Stimulated activated CD4-positive, alpha-beta T cell treated with anti-CD3 and anti-CD28 coated beads, Interleukin-15, amount 100 ng/mL, for 48 hours (primary cell): ENCODE measurements around the gene PIAS4.
A peak's percentile ranks its signal among the peaks of the same experiment; 100 is the strongest.
"Not testable (repeated sequence)": the region's sequence is repeated elsewhere in the genome, so short reads cannot be mapped to it uniquely, and the experiment has no call there.

ENCODE experiments used
- DNase-seq, 2 donors: peaks; one replicate each; pipeline ENCODE4 v3.0.0-alpha.2; 2020; ENCODE audit warnings: low read depth in 2 of 2

Gene PIAS4

GRCh38 chr19:4007021-4007835 lies at the start of gene PIAS4:
TSS of gene PIAS4 (plus strand) at chr19:4007736. CDS start at chr19:4007761, 25 bp downstream.
- peak; percentile 86 to 97 for DNase-seq

- DNase-seq: no peak
These were observed 48.4 kb upstream of the PIAS4 start for GRCh38 chr19:3958836-3959765.

GRCh38 chr19:3959766-3960131 lies 47.8 kb upstream of the PIAS4 start:
- no peak for DNase-seq

- no peak for DNase-seq
These were observed 46.5 kb upstream of the PIAS4 start for GRCh38 chr19:3961007-3961406.

GRCh38 chr19:3963458-3964255 lies 43.9 kb upstream of the PIAS4 start:
- no peak for DNase-seq

- DNase-seq: no peak
These were observed 43.0 kb upstream of the PIAS4 start for GRCh38 chr19:3964256-3965194.

- no peak for DNase-seq
These were observed 41.2 kb upstream of the PIAS4 start for GRCh38 chr19:3966051-3967017.

GRCh38 chr19:3967983-3968382 lies 39.6 kb upstream of the PIAS4 start:
- DNase-seq: not testable (repeated sequence)

- no peak for DNase-seq
These were observed 38.7 kb upstream of the PIAS4 start for GRCh38 chr19:3968556-3969434.

GRCh38 chr19:3969435-3970312 lies 37.9 kb upstream of the PIAS4 start:
- DNase-seq: no peak

GRCh38 chr19:3970313-3970807 lies 37.2 kb upstream of the PIAS4 start:
- no peak for DNase-seq

GRCh38 chr19:3970808-3971598 lies 36.5 kb upstream of the PIAS4 start, which contains the start of gene DAPK3:
TSS of gene DAPK3 (minus strand) at chr19:3971099. CDS start at chr19:3969735, 1,364 bp downstream.
- peak; percentile 91 to 95 for DNase-seq

- no peak for DNase-seq
These were observed 32.4 kb upstream of the PIAS4 start for GRCh38 chr19:3975144-3975543.

GRCh38 chr19:3975637-3976087 lies 31.9 kb upstream of the PIAS4 start:
- DNase-seq: no peak

- no peak for DNase-seq
These were observed 30.9 kb upstream of the PIAS4 start for GRCh38 chr19:3976495-3977241.
